ENCODE data around the gene DOK3.
A peak's percentile ranks its signal among the peaks of the same experiment; 100 is the strongest.

The DOK3 gene

GRCh38 chr5:177507596-177508220 is 1.9 kb downstream of the DOK3 start:
- TF ChIP-seq JUND (IDR thresholded peaks at IDR 0.05; ENCODE audit: low read depth) = no peak

GRCh38 chr5:177507165-177507564 is 2.5 kb downstream of the DOK3 start:
- in situ Hi-C loops (cut with HindIII; ENCODE audit: low pct_unique_long_range_greater_than_20kb, low sequenced_read_pairs) = no loop called here
- no peak for TF ChIP-seq JUND (IDR thresholded peaks at IDR 0.05; ENCODE audit: low read depth)
- peak in 1 of 2 experiments; percentile 47 for DNase-seq (ENCODE audit: low read depth in 1 of 2, low spot score in 1 of 2)

More at GRCh38 chr5:177507596-177508220, 1.9 kb downstream of the DOK3 start:
- peak in 1 of 2 experiments; percentile 32 for DNase-seq (ENCODE audit: low read depth in 1 of 2, low spot score in 1 of 2)
- in situ Hi-C loops (cut with HindIII; ENCODE audit: low pct_unique_long_range_greater_than_20kb, low sequenced_read_pairs) = no loop called here

DNA sequence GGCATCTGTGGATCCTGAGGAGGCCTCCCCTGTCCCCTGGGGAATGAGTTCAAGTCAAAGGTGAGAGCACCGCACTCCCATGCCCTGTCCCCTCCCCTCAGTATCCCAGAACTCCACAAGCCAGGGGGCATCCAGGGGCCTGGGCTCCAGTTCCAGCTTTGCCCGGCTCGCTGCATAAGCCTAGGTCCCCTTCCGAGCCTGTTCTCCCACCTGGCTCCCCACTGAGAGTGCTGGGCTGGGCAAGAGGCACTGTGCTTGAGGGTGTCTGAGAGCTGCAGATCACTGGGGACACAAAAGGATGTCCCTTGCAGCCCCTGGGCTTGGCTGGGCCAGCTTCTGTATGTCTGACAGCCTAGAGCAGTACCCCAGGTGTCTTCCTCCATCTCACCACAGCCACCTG is 4.6 kb downstream of the DOK3 start:
- TF ChIP-seq JUND (IDR thresholded peaks at IDR 0.05; ENCODE audit: low read depth) = no peak
- in situ Hi-C loops (cut with HindIII; ENCODE audit: low pct_unique_long_range_greater_than_20kb, low sequenced_read_pairs) = no loop called here

GRCh38 chr5:177504086-177505056 is 5.3 kb downstream of the DOK3 start:
- no peak for TF ChIP-seq JUND (IDR thresholded peaks at IDR 0.05; ENCODE audit: low read depth)
- no peak for DNase-seq (ENCODE audit: low read depth in 1 of 2, low spot score in 1 of 2)
- in situ Hi-C loops (cut with HindIII; ENCODE audit: low pct_unique_long_range_greater_than_20kb, low sequenced_read_pairs) = no loop called here

More for the DNA sequence above, 4.6 kb downstream of the DOK3 start:
- DNase-seq (ENCODE audit: low read depth in 1 of 2, low spot score in 1 of 2) = no peak

DNA sequence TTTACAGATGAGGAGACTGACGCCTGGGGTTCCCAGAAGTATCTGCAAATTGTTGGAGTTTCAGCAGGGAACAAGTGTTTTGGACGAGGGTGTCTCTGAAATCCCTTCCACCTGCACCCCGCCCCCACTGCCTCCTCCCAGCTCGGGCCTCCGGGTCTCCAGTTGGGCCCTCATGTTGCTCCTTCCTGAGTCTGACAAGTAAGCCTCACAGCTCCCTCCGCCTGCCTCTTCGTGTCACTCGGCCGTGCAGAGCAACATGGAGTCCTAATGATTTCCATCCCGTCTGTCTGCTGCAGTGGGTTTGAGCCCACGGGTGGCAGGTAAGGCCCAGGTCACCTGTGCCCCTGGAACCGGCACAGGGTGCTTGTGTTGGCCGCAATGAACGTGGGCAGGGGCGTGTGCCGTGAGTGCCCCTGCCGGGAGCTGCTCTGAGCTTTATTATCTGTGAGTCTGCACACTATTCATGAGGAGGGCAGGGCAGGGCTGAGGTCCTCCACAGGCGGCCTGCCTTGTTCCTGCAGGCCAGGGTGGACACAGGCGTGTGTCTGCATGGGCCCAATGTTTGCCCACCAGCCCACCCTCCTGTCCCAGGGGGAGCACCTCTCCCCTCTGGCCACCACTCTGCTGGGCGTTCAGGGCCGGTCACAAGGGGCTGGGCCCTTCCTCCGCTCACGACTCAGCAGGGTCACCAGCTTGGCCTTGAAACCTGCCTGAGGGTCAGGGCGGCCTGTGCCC is 6.1 kb downstream of the DOK3 start:
- DNase-seq (ENCODE audit: low read depth in 1 of 2, low spot score in 1 of 2) = no peak
- in situ Hi-C loops (cut with HindIII; ENCODE audit: low pct_unique_long_range_greater_than_20kb, low sequenced_read_pairs) = no loop called here
- TF ChIP-seq JUND (IDR thresholded peaks at IDR 0.05; ENCODE audit: low read depth) = no peak

DNA sequence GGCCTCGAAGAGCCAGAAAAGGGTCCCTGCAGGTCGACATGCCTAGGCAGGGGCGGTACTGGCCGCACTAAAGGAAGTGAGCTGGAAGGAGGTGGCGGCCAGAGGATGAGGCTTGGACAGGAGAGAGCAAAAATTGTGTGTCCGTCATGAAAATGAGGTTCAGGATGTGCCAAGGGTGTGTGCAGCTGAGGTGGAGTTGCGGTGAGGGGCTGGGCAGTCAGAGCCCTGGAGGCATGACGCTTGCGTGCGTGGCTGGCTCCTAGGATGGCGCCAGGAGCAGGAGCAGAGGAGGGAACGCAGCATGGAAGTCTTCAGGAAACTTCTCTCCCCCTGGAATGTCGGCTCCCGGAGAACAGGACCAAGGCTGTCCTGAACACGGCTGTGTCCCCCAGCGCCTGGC is 6.7 kb downstream of the DOK3 start:
- no peak for DNase-seq (ENCODE audit: low read depth in 1 of 2, low spot score in 1 of 2)
- in situ Hi-C loops (cut with HindIII; ENCODE audit: low pct_unique_long_range_greater_than_20kb, low sequenced_read_pairs) = no loop called here
- TF ChIP-seq JUND (IDR thresholded peaks at IDR 0.05; ENCODE audit: low read depth) = no peak

DNA sequence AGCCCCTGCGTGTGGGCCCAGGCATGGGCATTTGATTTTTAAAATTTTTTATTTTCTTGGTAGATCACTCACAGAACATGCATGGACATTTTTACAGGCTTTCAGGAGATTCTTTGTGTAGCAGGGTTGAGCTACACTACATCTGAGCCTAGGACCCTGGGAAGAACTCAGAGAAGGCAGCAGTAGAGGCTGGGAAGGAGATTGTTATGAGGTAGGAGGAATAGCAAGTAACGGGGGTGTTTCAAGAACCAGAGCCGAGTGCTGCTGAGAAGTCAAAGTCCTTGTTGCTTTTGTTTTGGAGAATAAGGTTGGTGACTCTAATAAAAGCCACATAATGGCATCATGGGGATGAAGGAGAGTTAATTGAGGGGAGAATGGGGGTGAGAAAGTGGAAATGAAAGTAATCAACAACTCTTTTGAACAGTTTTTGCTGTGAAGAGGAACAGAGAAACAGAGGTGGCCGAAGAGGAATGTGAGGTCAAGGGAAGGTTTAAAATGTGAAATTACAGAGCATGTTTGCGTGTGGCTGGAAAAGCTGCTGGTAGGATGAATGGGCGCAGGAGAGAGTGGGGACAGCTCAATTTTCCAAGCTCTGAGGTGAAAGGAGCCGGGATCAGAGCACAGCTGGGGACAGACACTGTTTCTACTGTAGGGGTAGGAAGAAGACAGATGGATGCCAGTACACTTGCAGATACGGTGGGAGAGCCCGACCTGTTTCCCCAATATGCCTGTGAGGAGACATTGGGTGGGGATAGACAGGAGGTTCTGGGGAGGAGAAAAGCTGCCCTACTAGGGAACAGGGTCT is 7.5 kb downstream of the DOK3 start:
- DNase-seq (ENCODE audit: low read depth in 1 of 2, low spot score in 1 of 2) = no peak
- in situ Hi-C loops (cut with HindIII; ENCODE audit: low pct_unique_long_range_greater_than_20kb, low sequenced_read_pairs) = no loop called here
- TF ChIP-seq JUND (IDR thresholded peaks at IDR 0.05; ENCODE audit: low read depth) = no peak

DNA sequence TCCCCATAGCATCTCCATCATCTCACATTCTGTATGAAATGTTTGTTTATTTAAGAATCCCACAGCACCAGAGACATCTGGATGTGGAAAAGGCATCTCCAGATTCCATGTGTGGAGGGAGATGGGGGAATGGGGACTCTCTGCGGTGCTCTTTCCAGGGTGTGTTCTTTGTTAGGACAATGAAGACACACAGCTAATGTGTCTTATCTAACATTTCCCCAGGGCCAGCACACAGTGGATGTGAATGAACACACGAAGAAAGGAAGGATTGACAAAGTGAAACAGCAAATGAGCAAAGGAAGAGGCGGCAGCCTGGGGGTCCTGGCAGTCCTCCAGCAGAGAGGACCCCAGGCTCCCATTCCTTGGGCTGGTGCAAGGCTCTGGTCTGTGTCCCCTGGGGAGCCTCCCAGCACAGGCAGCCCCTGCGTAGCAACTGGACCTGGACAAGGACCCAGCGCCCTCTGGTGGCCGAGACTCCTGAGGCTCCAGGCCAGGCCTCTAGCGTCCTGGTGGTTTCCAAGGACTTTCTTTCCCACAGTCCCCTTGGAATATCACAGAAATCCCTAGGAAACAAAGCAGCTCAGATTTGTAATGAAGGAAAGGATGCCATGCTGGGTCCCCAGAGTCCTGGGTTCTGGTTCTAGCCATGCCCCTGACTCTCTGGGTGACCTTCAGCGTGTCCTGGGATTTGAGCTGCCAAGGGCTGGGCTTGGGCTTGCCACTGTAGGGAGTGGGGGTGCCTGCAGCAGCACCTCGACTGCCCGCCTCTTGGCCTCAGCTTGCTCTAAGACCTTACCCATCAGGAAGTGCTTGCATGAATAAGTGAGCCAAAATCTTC is 8.7 kb downstream of the DOK3 start:
- TF ChIP-seq JUND (IDR thresholded peaks at IDR 0.05; ENCODE audit: low read depth) = no peak
- in situ Hi-C loops (cut with HindIII; ENCODE audit: low pct_unique_long_range_greater_than_20kb, low sequenced_read_pairs) = no loop called here
- DNase-seq (ENCODE audit: low read depth in 1 of 2, low spot score in 1 of 2) = peak; percentile 82 to 87

GRCh38 chr5:177499842-177500241 is 9.8 kb downstream of the DOK3 start:
- in situ Hi-C loops (cut with HindIII; ENCODE audit: low pct_unique_long_range_greater_than_20kb, low sequenced_read_pairs) = no loop called here
- no peak for TF ChIP-seq JUND (IDR thresholded peaks at IDR 0.05; ENCODE audit: low read depth)
- DNase-seq (ENCODE audit: low read depth in 1 of 2, low spot score in 1 of 2) = no peak

DNA sequence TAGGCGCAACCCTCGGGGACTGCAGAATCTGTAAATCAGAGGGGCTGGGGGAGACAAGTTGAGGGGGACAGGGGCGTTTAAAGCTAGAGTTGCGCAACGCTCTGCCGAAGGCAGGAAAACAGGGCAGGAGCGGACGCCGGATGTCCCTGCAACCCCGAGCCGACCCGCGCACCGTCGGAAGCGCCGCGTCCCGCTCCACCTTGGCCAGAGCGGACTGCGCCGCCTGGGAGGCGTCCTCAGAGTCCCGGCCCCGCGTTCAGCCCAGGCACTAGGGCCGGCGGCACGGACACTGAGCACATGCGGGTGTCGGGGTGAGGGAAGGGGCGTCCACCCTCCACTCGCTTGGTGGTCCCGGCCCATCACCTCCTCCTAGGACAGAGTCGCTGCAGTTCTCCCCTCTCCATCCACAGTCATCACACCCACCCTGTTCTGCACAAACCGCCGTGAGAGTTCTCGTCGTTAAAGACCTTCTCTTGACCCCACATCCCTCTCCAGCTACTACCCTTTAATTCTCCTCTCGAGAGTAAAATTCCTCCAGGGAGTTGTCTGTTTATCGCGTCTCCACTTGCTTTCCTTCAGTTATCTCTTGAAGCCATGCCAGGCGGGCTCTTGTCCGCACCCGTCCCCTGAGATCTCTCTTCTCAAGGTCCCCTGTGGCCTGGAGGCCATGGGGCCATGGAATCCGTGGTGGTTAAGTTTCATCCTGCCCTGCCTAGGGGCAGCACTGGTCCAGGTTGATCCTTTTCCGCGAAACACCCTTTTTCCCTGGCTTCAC is 11.4 kb downstream of the DOK3 start:
- DNase-seq (ENCODE audit: low read depth in 1 of 2, low spot score in 1 of 2) = no peak
- TF ChIP-seq JUND (IDR thresholded peaks at IDR 0.05; ENCODE audit: low read depth) = no peak
- in situ Hi-C loops (cut with HindIII; ENCODE audit: low pct_unique_long_range_greater_than_20kb, low sequenced_read_pairs) = no loop called here

Data from T47D (cell line).